ENCODE results near the gene MED16. TPM values are rescaled to one million over a fixed set of nuclear protein-coding genes. Genes with fewer than 3 reads are reported as not detected.

The MED16 gene
- polyA plus RNA-seq, 5 donors: 36.7 to 76.2 (median 51.0) TPM

DNA sequence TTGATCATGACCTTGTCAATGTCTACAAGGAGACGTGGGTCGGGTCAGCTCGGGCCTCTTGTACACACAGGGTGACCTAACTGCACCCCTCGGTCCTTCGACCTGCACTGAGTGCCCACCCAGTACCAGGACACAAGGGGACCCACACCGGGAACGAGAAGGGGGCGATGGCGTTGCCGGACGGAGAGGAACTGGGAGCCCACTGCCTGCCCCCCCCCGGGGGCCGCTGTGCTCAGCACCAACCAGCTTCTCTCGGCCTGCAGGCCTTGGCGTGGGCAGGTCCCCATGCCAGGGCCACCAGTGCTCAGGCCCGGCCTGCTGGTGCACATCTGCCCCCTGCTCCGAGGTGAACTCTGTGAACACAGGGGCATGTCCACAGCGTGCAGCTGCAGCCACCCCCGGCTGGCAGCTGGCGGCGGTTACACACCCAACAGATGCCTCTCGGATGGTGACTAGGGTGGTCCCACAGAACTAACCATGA is 19.4 kb downstream of the MED16 start:
- no peak for DNase-seq

DNA sequence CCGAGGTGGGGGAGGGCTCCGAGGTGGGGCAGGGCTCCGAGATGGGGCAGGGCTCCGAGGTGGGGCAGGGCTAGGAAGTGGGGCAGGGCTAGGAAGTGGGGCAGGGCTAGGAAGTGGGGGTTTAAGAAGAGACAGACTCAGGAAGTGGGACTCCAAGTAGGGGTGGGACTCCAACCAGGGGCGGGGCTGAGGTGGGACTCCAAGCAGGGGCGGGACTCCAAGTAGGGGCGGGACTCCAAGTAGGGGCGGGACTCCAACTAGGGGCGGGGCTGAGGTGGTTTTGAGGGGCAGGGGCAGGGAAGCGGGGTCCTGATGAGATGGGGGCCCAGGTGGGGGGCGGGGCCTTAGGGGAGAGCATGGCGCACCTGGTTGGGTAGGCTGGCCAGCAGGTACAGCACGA is 19.9 kb downstream of the MED16 start:
- DNase-seq: no peak

DNA sequence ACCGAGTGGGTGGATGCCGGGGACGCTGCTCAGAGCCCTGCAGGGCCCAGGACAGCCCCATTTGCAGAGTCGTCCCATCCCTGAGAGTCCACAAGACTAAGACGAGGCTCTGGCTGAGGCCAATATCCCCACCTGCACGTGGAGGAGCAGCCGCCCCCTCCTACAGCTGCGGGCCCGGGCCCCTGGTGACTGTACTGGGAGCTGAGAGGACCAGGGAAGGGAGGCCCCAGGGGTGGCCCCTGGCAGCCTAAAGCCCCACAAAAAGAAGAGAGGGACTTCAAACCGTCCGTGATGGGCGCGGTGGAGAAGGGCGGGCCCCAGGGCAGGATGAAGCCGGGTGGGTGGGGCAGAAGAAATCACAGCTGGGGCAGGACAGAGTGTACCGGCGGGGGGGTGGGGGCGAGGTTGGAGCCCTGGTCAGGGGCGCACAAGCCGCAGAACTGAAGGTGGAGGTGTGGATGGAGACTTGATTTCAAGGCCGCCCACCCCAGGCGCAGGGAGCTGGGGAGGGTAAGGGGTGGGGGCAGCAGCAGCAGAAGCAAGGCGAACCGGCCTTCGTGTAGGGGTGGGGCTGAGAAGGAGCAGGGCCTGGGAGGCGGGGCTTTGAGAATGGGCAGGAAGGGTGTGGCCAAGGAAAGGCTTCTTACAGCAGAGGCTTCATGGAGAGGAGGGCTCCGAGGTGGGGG is 20.6 kb downstream of the MED16 start:
- DNase-seq: no peak

DNA sequence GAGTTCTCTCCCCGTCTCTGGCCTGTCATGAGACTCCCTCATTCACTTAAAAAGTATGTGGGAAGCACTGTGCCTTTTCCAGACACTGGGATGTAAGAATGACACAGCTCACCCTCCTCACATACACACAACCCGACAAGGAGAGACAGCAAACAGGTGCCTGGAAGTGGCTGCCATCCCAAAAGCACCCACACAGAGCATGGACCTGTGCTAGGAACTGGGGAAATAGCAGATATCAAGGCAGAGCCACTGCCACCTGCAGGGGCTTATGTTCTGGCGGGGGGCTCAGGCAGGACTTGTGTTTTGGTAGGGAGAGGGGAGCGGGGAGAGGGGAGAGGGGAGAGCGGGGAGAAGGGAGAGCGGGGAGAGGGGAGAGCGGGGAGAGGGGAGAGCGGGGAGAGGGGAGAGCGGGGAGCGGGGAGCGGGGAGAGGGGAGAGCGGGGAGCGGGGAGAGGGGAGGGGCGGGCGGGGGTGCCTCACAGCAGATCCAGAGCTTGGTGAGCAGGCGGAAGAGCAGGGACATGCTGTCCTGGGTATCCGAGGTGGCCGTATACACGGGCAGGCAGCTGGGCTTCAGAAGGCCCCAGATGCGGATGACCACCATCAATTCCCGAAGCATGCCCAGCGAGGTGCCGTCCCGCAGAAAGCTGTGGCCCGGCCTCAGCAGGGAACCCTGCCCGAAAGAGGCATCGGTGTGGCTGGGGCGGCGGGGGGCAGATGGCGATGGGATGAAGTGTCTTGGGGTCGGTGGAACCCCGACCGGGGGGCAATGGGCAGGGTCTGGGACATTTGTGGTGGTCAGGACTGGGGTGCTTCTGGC is 21.3 kb downstream of the MED16 start:
- DNase-seq: no peak

DNA sequence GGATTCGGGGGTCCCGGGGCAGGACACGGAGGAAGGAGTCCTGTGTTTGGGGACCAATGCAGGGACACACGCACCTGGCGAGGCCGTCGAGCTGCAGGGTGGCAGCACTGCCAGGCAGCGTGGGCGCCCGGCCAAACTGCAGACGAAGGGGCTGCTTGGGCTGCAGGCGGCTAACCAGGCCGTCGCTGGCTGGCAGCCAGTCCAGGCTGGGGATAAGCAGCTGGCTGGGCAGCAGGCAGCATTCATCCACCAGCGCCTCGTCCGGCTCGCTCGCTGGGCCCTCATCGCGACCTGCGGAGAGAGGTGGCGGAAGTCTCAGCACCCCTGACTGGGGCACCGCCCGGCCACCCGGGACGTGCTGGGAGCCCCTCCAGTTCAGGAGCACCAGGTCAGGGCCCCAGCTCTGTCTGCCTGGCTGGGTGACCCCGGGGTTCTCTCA is 22.0 kb downstream of the MED16 start:
- peak; percentile 66 to 75 for DNase-seq

DNA sequence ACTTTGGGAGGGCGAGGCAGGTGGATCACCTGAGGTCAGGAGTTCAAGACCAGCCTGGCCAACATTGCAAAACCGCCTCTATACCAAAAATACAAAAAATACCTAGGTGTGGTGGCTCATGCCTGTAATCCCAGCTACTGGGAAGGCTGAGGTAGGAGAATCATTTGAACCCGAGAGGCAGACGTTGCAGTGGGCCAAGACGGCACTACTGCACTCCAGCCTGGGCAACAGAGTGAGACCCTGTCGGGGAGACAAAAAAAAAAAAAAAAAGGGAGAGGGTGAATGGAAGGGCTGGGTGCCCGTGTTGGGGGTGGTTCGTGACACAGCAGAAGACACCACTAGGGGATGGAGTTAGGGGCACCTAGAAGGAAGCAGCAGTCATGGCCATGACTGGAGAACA is 22.7 kb downstream of the MED16 start:
- DNase-seq: no peak

DNA sequence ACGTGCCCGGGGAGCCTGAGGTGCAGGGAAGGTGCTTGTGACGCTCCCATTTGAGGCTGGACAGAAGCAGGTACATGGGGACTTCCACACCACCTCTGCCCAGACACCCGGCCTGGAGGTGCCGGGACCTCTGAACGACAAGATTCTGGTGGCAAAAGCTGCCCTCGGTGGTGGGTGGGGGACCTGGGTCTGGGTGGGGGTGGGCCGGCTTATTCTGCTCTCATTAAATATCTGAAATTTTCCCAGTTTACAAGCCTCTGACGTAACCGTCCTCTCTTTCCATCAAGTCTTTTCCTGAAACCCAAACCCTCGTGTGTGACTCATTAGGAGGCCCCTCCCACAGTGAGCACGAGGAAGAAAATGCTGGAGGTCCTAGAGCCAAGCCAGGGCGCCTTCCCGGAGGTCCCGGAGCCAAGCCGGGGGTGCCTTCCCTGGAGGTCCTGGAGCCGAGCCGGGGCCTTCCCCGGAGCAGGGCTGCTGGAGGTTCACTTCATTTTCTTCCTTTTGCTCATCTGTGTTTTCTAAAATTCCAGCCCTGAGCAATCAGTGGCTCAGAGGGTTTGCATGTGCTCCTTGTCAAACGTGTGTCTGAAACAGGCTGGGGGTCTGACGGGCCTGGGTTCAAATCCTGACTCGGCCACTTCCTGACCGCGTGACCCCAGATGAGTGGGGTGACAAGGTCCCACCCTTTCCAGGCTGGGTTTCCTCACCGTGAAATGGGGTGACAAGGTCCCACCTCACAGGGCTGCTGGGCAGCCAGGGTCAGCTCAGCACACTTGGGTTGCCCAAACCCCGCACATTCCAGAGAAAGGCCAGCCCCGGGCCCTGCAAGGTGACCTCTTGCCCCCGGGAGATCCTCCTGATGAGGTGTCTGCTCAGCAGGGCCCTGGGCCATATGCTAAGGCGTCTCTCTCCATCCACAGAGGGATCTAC is 23.5 kb downstream of the MED16 start:
- peak; percentile 80 to 85 for DNase-seq

DNA sequence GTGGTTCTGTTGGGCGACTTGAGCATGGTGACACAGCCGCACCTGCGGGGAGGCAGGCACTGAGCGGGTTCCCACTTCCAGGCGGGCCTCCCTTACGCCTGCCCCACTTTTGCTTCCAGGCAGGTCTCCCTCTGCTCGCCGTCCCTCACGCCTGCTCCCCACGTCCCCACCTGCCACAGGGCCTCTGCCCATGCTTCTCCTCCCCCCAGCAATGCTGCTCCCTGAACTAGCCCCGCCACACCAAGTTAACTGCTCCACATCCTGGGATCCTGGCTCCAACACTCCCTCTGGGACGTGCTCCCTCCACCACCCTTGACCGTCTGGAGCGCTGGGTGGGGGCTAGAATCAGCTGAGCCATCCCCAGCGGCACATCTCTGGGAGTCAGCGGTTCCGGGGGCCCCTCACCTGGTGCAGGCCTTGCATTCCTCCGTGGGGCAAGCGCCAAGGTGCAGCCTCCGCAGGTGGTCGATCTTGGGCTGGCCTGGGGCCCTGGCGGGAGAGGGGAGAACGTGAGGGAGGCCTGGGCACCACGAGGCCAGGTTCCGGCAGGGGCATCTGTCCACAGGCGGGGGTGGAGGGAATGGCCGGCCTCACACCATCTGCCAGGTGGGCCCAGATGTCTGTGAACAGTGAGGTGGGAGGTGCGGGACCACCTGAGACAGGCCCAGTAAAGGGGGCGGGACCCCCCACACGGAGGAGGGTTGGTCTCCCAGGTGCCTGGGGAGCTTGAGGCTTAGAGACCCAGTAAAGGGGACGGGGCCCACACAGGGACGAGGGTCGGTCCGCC is 24.3 kb downstream of the MED16 start:
- DNase-seq: no peak

DNA sequence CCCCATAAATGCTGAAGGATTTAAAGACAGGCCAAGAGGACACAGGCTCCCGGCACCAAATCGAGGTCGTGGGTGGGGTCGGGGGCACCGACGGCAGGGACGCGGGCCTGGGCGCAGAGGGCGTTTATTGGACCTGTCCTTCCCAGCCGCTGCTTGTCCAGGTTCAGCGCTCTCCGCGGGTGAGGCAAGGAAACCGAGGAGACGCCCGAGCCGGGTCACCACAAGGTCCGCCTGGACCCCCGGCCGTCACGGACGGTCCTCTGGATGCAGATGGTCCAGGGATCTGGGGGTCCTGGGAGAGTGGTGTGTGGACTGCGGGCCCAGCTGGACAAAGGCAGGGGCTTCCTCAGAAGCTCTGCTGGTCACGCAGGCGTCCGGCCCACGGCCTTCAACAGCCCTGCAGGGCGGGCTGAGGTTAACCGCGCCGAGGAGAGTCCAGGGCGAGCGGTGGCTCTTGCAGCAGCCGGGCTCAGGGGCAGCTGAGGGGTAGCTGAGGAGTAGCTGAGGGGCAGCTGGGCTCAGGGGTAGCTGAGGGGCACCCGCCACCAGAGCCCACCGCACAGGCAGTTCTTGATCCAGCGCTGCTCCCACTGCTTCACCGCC is 25.0 kb downstream of the MED16 start:
- DNase-seq: no peak

DNA sequence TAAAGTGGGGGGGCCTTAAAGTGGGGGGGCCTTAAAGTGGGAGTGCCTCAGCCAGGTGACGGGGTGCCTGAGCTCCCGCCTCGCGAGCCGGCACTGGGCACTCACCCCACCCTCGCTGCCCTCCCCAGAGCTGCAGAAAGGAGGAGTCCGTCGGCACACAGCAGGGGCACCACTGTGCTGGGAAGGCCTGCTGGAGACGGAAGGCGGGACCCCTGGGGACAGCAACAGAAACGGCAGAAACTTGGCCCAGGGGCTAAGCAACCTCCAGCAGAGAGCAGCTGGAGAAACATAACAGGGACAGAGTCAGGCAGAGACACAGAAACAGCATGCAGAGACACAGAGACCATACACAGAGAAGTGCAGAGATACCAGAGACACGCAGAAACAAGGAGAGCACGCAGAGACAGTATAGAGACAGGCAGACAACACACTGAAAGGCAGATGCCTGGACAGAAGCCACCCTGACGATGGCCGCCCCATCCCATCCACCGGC is 25.6 kb downstream of the MED16 start:
- DNase-seq: no peak

DNA sequence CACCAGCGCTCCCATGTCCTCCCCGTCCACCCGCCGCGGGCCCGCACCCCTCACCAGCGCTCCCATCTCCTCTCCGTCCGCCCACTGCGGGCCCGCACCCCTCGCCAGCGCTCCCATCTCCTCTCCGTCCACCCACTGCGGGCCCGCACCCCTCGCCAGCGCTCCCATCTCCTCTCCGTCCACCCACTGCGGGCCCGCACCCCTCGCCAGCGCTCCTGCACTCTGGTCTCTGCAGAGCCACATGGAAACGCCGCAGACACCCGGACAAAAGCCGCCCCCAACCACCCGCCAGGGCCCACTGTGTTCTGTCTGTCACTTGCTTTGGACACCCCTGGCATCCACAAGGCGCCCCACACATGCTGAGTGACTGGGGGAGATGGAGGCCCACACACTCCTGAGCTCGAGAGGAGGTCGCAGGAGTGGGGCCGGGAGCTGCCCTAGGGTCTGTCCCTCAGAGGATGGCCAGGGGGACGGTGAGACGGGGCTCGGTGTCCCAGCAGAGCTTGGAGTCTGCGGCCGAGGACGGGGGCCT is 26.2 kb downstream of the MED16 start:
- no peak for DNase-seq

DNA sequence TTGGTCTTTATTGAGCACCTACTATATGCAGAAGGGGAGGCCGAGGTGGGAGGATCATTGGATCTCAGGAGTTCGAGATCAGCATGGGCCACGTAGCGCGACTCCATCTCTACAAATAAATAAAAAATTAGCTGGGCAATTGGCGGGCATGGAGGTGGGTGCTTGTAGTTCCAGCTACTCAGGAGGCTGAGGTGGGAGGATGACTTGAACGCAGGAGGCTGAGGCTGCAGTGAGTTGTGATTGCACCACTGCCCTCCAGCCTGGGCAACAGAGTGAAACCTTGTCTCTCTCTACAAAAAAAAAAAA is 29.7 kb downstream of the MED16 start:
- no peak for DNase-seq

DNA sequence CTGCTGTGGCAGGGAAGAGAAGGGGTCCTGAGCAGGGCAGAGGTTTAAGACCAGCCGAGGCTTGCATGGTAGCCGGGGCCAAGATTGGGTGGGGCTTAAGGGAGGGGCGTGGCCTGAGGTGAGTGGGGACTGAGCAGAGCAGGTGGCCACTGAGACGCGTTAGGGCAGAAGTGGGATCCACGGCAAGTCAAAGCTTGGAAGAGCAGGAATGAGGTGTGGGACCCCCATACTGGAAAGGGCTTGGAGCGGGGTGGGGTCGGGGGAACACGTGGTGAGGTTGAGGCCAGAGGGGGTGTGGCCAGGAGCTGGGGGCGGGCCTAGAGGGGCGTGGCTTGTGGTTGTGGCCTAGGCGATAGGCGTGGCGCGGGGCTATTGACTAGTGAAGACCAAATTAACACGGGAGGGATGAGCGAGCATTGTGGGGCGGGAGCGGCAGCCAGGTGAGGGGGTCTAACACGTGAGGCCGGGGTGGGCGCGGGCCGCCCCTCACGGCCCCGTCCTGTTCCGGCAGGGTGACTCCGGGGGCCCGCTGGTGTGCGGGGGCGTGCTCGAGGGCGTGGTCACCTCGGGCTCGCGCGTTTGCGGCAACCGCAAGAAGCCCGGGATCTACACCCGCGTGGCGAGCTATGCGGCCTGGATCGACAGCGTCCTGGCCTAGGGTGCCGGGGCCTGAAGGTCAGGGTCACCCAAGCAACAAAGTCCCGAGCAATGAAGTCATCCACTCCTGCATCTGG is 30.2 kb downstream of the MED16 start:
- DNase-seq: no peak

DNA sequence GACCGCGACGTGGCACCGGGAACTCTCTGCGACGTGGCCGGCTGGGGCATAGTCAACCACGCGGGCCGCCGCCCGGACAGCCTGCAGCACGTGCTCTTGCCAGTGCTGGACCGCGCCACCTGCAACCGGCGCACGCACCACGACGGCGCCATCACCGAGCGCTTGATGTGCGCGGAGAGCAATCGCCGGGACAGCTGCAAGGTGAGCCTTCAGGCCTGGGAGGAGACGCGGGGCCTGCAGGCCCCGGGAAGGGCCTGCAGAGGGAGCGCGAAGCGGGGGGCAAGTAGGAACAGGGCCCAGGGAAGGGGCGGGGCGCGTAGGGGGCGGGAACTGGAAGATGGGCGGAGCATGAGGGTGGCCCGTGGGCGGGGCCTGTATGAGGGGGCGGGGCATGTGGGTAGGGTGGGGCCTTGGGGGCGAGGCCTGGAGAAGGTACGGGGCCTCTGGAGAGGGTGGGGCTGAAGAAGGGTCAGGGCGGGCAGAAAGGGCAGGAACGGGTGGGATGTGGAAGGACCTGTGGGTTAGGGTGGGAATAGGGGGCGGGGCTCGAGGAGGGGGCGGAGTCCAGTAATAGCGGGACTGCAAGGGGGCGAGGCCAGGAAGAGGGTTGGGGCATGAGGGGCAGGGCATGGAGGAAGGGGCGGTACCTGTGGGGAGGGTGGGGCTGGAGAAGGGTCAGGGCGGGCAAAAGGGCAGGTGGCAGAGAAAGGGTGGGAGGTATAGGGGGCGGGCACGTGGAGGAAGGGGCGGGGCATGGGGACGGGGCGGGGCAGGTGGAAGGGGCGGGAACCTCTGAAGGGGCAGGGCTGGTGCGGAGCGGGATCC is 31.0 kb downstream of the MED16 start:
- no peak for DNase-seq

DNA sequence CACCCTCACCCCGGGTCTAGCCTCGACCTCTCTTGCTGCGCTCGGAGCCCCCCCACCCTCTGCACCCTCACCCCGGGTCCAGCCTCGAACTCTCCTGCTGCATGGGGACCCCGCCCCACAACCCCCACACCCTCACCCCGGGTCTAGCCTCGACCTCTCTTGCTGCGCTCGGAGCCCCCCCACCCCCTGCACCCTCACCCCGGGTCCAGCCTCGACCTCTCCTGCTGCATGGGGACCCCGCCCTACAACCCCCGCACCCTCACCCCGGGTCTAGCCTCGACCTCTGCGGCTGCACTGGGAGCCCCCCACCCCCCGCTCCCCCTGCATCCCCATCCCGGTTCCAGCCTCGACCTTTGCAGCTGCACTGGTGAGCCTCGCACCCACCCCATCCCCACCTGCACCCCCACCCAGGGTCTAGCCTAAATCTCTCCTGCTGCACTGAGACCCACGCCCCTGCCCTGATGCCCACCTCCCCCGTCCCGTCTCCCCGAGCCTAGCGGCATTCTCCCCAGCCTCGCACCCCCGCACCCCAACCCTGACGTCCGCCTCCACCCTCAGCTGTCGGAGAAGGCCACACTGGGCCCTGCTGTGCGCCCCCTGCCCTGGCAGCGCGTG is 31.7 kb downstream of the MED16 start:
- DNase-seq: no peak

DNA sequence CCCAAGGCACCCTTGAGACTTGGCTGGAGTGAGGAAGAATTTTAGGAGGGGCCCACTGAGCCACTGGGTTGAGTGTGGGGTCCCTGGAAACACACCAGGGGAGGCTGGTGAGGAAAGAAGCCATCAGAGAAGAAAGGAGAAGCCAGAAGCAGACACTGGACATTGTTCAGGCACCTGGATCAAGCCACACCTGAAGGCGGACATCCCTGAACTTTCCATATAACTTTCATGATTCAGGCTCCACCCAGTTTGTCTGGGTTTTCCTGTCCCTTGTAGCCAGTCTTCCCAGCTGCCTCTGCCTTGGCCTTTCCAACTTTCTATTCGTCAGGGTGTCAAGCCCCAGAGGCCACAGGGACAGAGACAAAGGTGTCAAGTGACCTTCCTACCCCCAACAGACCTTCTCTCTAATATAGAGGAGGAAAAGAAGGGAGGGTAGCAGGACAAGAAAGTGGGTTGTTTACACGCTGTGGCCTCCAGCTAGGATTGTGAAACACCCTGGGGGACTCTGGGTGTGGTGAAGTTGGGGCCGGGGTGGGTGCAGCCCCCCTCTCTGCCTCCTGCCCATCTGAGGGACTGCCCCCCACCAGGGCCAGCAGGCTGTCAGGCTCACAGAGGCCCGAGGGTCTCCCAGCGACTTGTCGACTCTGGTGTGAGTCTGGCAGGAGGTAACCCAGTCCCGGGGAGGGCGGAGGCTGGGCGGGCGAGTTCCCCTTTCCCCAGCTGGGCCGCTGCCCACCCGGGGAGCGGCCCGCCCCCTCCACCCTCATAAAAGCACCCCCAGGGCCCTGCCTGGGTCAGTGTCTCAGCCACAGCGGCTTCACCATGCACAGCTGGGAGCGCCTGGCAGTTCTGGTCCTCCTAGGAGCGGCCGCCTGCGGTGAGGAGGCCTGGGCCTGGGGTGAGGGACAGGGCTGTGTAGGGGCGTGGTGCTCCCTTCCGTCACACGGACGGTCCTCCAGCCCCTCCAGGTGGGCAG is 33.8 kb downstream of the MED16 start, which contains the start of gene CFD:
CFD (plus strand) TSS at position 797 of the 976 bp plus-strand sequence; CDS start at position 823, 26 bp downstream.
- peak; percentile 42 to 45 for DNase-seq

DNA sequence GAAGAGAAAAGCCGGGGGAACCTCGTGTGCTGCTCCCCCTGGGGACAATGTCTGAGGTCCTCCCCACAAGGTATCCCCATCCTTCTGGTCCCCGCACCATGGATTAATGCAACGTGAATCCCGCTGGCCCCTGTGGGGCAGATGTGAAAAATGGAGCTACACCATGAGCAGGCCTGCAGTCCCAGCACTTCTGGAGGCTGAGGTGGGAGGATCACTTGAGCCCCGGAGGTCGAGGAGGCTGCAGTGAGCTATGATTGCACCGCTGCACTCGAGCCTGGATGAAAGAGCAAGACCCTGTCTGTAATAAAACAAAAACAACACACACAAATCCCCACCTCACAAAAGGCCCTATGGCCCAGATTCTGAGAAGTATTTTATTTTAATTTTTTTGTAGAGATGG is 34.7 kb downstream of the MED16 start:
- no peak for DNase-seq
